ENCODE measurements around the gene C4BPA. TPM values are rescaled to one million over a fixed set of nuclear protein-coding genes. Genes with fewer than 3 reads are reported as not detected.

C4BPA gene
- total RNA-seq, 1 experiment from 2014 or later: not detected

- Histone ChIP-seq H3K9me3 (no peaks in the 10 kb centered on the region), H3K27me3 (no peaks in the 10 kb centered on the region), H3K4me3 (no peak overlapping the region), H3K36me3 (no peaks in the 10 kb centered on the region)
- DNase-seq: no peak
Measured at GRCh38 chr1:207139616-207140015, 35.6 kb downstream of the C4BPA start.

GRCh38 chr1:207140536-207140935 lies 36.5 kb downstream of the C4BPA start:
- DNase-seq: no peak
- Histone ChIP-seq H3K9me3 (no peaks in the 10 kb centered on the region), H3K27me3 (no peaks in the 10 kb centered on the region), H3K4me3 (no peak overlapping the region), H3K36me3 (no peaks in the 10 kb centered on the region)

GRCh38 chr1:207145401-207146058 lies 41.5 kb downstream of the C4BPA start:
- H3K36me3 ChIP-seq: no peaks in the 10 kb centered on the region
- DNase-seq: no peak
- no peaks in the 10 kb centered on the region for H3K27me3 ChIP-seq
- H3K9me3 ChIP-seq: no peaks in the 10 kb centered on the region
- H3K4me3 ChIP-seq: no peak overlapping the region

GRCh38 chr1:207151920-207152319 lies 47.9 kb downstream of the C4BPA start:
- no peak overlapping the region for H3K4me3 ChIP-seq
- peaks cover 3% of the 10 kb centered on the region for H3K9me3 ChIP-seq
- no peaks in the 10 kb centered on the region for H3K27me3 ChIP-seq
- no peaks in the 10 kb centered on the region for H3K36me3 ChIP-seq
- DNase-seq: no peak

- Histone ChIP-seq H3K4me3 (no peak overlapping the region), H3K27me3 (no peaks in the 10 kb centered on the region), H3K9me3 (peaks cover 9% of the 10 kb centered on the region), H3K36me3 (no peaks in the 10 kb centered on the region)
- DNase-seq: no peak
Measured at GRCh38 chr1:207152792-207153468, 48.9 kb downstream of the C4BPA start.

GRCh38 chr1:207155028-207155427 lies 51.0 kb downstream of the C4BPA start:
- Histone ChIP-seq H3K4me3 (no peak overlapping the region), H3K36me3 (no peaks in the 10 kb centered on the region), H3K27me3 (no peaks in the 10 kb centered on the region), H3K9me3 (peaks cover 9% of the 10 kb centered on the region)
- DNase-seq: no peak

- DNase-seq: no peak
Measured at GRCh38 chr1:207156095-207156494, 52.1 kb downstream of the C4BPA start.

GRCh38 chr1:207156826-207157225 lies 52.8 kb downstream of the C4BPA start:
- DNase-seq: no peak
- no peaks in the 10 kb centered on the region for H3K36me3 ChIP-seq
- no peaks in the 10 kb centered on the region for H3K27me3 ChIP-seq
- no peak overlapping the region for H3K4me3 ChIP-seq
- peaks cover 6% of the 10 kb centered on the region for H3K9me3 ChIP-seq

More at GRCh38 chr1:207156095-207156494, 52.1 kb downstream of the C4BPA start:
- Histone ChIP-seq H3K36me3 (no peaks in the 10 kb centered on the region), H3K9me3 (peaks cover 9% of the 10 kb centered on the region), H3K27me3 (no peaks in the 10 kb centered on the region), H3K4me3 (no peak overlapping the region)

GRCh38 chr1:207164086-207164485 lies 60.1 kb downstream of the C4BPA start:
- Histone ChIP-seq H3K36me3 (no peaks in the 10 kb centered on the region), H3K4me3 (no peak overlapping the region), H3K9me3 (no peaks in the 10 kb centered on the region), H3K27me3 (no peaks in the 10 kb centered on the region)
- DNase-seq: no peak

- H3K9me3 ChIP-seq: peaks cover 2% of the 10 kb centered on the region; the same call in 1 of the 2 replicates
- no peak for DNase-seq
- no peaks in the 10 kb centered on the region for H3K27me3 ChIP-seq
- H3K4me3 ChIP-seq: no peak overlapping the region
- H3K36me3 ChIP-seq: no peaks in the 10 kb centered on the region
Measured at GRCh38 chr1:207172321-207172720, 68.3 kb downstream of the C4BPA start.

GRCh38 chr1:207172885-207173284 lies 68.9 kb downstream of the C4BPA start:
- H3K36me3 ChIP-seq: no peaks in the 10 kb centered on the region
- no peak for DNase-seq
- H3K9me3 ChIP-seq: peaks cover 2% of the 10 kb centered on the region; the same call in 1 of the 2 replicates
- H3K27me3 ChIP-seq: no peaks in the 10 kb centered on the region
- no peak overlapping the region for H3K4me3 ChIP-seq

GRCh38 chr1:207173396-207173795 lies 69.4 kb downstream of the C4BPA start:
- H3K36me3 ChIP-seq: no peaks in the 10 kb centered on the region
- peaks cover 2% of the 10 kb centered on the region; the same call in 1 of the 2 replicates for H3K9me3 ChIP-seq
- H3K27me3 ChIP-seq: no peaks in the 10 kb centered on the region
- no peak for DNase-seq
- no peak overlapping the region for H3K4me3 ChIP-seq

GRCh38 chr1:207174913-207175312 lies 70.9 kb downstream of the C4BPA start:
- Histone ChIP-seq H3K36me3 (no peaks in the 10 kb centered on the region), H3K4me3 (no peak overlapping the region), H3K27me3 (no peaks in the 10 kb centered on the region), H3K9me3 (no peaks in the 10 kb centered on the region)
- no peak for DNase-seq

GRCh38 chr1:207179036-207179435 lies 75.0 kb downstream of the C4BPA start:
- no peak for DNase-seq

GRCh38 chr1:207181847-207182246 lies 77.8 kb downstream of the C4BPA start:
- H3K27me3 ChIP-seq: no peaks in the 10 kb centered on the region
- no peak overlapping the region for H3K4me3 ChIP-seq
- no peaks in the 10 kb centered on the region for H3K36me3 ChIP-seq
- DNase-seq: no peak
- H3K9me3 ChIP-seq: no peaks in the 10 kb centered on the region

More at GRCh38 chr1:207179036-207179435, 75.0 kb downstream of the C4BPA start:
- H3K4me3 ChIP-seq: no peak overlapping the region
- no peaks in the 10 kb centered on the region for H3K27me3 ChIP-seq
- no peaks in the 10 kb centered on the region for H3K9me3 ChIP-seq
- H3K36me3 ChIP-seq: no peaks in the 10 kb centered on the region

- no peak overlapping the region for H3K4me3 ChIP-seq
- no peaks in the 10 kb centered on the region for H3K36me3 ChIP-seq
- peaks cover 4% of the 10 kb centered on the region; the same call in 1 of the 2 replicates for H3K9me3 ChIP-seq
- no peak for DNase-seq
- H3K27me3 ChIP-seq: no peaks in the 10 kb centered on the region
Measured at GRCh38 chr1:207186503-207186902, 82.5 kb downstream of the C4BPA start.

GRCh38 chr1:207188901-207189300 lies 84.9 kb downstream of the C4BPA start:
- no peak for DNase-seq
- H3K36me3 ChIP-seq: no peaks in the 10 kb centered on the region
- peaks cover 4% of the 10 kb centered on the region; the same call in 1 of the 2 replicates for H3K9me3 ChIP-seq
- H3K4me3 ChIP-seq: no peak overlapping the region
- H3K27me3 ChIP-seq: no peaks in the 10 kb centered on the region

- H3K36me3 ChIP-seq: no peaks in the 10 kb centered on the region
- no peaks in the 10 kb centered on the region for H3K27me3 ChIP-seq
- H3K9me3 ChIP-seq: peaks cover 4% of the 10 kb centered on the region
- H3K4me3 ChIP-seq: no peak overlapping the region
- no peak for DNase-seq
Measured at GRCh38 chr1:207191061-207191460, 87.0 kb downstream of the C4BPA start.
